CD1c-positive myeloid dendritic cell (primary cell): Measurements from ENCODE around the gene CYB561D2.

Experiments
- DNase-seq: peaks from one replicate; pipeline ENCODE4 v3.0.0-alpha.2; 2016; ENCODE audit errors: extremely low spot score

CYB561D2 gene

GRCh38 chr3:50365080-50365841, 14.6 kb downstream of the CYB561D2 start:
- DNase-seq = peak; percentile 88

GRCh38 chr3:50365842-50366220, 15.2 kb downstream of the CYB561D2 start:
- no peak for DNase-seq

GRCh38 chr3:50369012-50369670, 18.5 kb downstream of the CYB561D2 start:
- DNase-seq = no peak

- no peak for DNase-seq
These were observed 19.9 kb downstream of the CYB561D2 start for GRCh38 chr3:50370594-50370993.

- no peak for DNase-seq
These were observed 20.5 kb downstream of the CYB561D2 start for GRCh38 chr3:50371133-50371685.

GRCh38 chr3:50372349-50372748, 21.7 kb downstream of the CYB561D2 start:
- no peak for DNase-seq

- no peak for DNase-seq
These were observed 22.7 kb downstream of the CYB561D2 start for GRCh38 chr3:50373146-50374051.

- DNase-seq = no peak
These were observed 23.9 kb downstream of the CYB561D2 start for GRCh38 chr3:50374363-50375257.

GRCh38 chr3:50375258-50375931, 24.7 kb downstream of the CYB561D2 start:
- no peak for DNase-seq

- no peak for DNase-seq
These were observed 27.4 kb downstream of the CYB561D2 start for GRCh38 chr3:50378024-50378423.

- no peak for DNase-seq
These were observed 28.1 kb downstream of the CYB561D2 start for GRCh38 chr3:50378757-50379156.

- DNase-seq = no peak
These were observed 29.9 kb downstream of the CYB561D2 start for GRCh38 chr3:50380405-50381085.

GRCh38 chr3:50381383-50381782, 30.7 kb downstream of the CYB561D2 start:
- DNase-seq = no peak

- DNase-seq = no peak
These were observed 32.1 kb downstream of the CYB561D2 start for GRCh38 chr3:50382722-50383121.

- DNase-seq = no peak
These were observed 33.1 kb downstream of the CYB561D2 start for GRCh38 chr3:50383750-50384149.

- DNase-seq = no peak
These were observed 35.1 kb downstream of the CYB561D2 start for GRCh38 chr3:50385754-50386153.

- DNase-seq = no peak
These were observed 37.5 kb downstream of the CYB561D2 start for GRCh38 chr3:50388016-50388719.

- no peak for DNase-seq
These were observed 38.2 kb downstream of the CYB561D2 start for GRCh38 chr3:50388720-50389413.

- no peak for DNase-seq
These were observed 38.7 kb downstream of the CYB561D2 start for GRCh38 chr3:50389414-50389767.
